GM19035 (cell line): ENCODE measurements around the gene SVEP1.
A peak's percentile ranks its signal among the peaks of the same experiment; 100 is the strongest.
"Not testable (repeated sequence)": the region's sequence is repeated elsewhere in the genome, so short reads cannot be mapped to it uniquely, and the experiment has no call there.

Source experiments
- ATAC-seq: cut with Tn5 transposase; IDR thresholded peaks from one replicate; pipeline ENCODE4 v1.9.1; 2021; ENCODE audit not compliant: unreplicated experiment

The SVEP1 gene

DNA sequence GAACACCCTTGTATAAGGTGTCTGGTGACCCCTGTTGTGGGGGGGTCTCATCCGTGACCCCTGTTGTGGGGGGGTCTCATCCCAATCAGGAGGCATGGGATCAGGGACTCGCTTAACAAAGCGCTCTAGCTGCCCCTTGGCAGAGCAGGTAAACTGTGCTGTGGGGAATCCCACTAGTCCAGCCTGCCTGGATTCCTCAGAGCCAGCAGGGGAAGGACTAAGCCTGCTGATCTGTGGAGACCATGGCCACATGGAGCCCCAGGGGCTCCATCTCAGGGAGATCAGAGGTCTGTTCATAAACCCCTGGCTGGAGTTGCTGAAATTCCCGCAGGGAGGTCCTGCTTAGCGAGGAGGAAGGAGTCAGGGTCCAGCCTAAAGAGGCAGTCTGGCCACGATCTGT is 196.1 kb downstream of the SVEP1 start:
- ATAC-seq: no peak

DNA sequence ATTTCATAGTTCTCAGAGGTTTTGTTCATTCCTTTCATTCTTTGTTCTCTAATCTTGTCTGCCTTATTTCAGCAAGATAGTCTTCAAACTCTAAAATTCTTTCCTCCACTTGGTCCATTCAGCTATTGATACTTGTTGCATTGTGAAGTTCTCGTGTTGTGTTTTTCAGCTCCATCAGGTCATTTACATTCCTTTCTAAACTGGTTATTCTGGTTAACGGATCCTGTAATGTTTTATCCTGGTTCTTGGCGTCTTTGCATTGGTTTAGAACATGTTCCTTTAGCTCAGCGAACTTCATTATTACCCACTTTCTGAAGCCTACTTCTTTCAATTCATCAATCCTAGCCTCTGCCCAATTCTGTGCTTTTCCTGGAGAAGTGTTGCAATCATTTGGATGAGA is 196.8 kb downstream of the SVEP1 start:
- ATAC-seq: no peak

DNA sequence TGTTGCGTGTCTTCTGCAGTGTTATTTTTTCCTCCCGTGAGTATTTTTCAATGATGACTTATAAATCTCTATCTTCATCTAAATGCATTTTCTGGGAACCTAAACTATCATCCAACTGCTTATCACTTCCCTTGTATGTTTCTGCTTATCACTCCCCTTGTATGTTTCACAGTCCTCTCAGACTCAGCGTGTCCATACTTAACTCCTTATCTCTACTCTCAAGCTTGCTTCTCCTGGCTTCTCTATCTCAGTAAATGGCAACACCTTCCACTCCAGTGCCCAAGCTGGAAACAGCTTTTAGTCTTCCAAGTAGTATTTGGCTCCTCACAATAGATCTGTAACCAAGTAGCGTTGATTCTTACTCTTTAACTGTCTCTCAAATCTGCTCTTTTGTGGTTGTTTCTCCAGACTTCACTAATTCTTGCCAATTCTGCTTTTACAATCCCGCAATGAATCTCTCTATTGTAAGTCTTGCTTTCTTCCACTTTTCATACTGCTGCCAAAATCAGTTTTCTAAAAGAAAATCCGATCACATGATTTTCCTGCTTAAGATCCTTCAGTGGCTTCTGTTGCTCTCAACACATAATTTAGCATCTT is 208.0 kb downstream of the SVEP1 start:
- ATAC-seq: no peak

DNA sequence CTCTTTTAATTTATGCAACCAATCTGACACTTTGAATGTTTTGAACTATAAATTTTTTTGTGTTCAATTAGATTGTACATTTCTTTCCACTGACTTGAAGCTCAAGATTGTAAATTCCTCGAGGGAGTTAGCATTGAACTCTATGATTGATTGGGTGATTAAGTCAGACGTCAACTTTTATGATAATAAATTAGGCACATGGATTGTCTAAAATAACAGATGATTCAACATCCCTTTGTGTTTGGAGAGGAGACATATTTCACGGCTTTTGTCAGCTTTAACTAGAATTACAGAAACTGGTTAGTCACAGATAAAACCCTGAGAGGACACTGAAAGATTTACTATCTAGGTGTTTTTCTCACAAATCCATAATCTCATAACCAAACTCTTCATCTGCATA is 209.2 kb downstream of the SVEP1 start:
- ATAC-seq: no peak

DNA sequence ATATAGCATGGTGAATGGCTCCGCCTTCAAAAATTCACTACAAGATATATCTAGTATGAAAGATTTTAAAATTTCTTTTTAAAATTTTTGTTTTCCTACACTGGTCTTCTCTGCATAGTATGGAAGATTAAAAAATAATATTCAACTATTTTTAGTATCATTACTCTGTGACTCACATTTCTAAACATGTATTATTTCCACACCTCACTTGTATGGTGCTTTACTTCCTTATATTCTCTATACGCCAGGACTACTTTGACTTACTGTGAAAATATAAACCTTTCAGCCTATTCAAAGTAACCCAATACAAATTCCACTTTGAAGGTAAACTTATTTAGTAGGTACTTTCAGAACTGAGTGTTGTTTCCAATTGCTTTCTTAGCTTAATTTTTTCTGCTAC is 215.1 kb downstream of the SVEP1 start:
- no peak for ATAC-seq

DNA sequence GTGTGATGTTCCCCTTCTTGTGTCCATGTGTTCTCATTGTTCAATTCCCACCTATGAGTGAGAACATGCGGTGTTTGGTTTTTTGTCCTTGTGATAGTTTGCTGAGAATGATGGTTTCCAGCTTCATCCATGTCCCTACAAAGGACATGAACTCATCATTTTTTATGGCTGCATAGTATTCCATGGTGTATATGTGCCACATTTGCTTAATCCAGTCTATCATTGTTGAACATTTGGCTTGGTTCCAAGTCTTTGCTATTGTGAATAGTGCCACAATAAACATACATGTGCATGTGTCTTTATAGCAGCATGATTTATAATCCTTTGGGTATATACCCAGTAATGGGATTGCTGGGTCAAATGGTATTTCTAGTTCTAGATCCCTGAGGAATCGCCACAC is 220.5 kb downstream of the SVEP1 start:
- ATAC-seq: not testable (repeated sequence)

DNA sequence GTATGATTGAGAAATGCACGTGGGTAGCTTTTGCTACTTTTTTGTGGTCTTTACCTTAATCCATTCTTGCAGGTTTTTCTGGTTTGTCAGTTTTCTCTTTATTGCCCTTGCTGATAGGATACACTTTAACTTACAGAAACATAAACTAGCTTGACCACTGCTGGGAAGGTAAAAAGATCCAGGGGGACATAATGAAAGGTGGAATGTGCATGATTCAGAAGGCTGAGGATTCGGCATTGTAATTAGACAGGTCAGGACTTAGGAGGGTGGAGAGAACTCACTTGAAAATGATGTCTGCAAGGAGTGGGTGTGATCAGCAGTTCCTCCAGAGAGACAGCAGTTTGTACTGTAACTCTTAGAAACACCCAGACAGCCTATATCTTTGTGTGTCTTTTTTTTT is 222.0 kb downstream of the SVEP1 start:
- ATAC-seq: no peak

DNA sequence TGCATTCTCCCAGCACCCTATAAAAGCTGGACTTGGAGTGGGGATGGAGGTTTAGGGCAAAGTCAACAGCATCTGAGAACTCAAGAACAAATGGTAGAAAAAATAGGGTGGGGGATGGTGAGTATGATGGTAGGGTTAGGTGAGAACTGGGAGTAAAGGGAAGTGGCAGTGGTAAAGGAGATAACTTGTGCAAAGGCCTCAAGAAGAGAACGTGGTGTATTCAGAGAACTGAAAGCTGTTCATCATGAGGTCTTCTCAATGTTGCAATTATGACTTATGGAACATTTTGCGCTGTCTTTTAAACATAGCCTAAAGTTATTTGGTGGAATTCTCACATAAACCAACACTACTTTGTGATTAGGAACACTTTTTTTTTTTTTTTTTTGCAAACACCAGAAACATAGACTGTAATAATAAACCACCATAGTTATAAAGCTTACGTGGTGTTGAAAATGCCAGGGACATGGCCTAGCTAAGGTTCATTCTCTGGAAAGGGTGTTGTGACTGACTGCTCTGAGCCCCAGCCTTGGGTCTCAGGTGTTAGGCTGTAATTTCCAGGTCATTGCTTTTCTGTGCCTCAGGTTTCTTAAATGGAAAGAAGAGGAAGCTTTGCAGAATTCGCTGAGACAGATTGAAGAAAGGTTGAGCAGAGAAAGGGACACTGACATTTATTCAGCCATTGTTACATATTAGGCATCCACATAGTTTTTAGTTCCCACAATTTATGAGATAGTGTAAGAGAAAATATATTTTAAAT is 222.7 kb downstream of the SVEP1 start:
- ATAC-seq: no peak

DNA sequence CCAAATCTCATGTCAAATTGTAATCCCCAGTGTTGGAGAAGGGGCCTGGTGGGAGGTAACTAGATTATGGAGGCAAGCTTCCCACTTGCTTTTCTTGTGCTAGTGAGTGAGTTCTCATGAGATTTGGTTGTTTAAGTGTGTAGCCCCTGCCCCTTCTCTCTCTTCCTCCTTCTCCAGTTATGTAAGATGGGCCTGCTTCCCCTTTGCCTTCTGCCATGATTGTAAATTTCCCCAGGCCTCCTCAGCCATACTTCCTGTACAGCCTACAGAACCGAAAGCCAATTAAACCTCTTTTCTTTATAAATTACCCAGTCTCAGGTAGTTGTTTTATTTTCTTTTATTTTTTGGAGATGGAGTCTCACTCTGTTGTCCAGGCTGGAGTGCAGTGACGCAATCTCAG is 223.6 kb downstream of the SVEP1 start:
- no peak for ATAC-seq

DNA sequence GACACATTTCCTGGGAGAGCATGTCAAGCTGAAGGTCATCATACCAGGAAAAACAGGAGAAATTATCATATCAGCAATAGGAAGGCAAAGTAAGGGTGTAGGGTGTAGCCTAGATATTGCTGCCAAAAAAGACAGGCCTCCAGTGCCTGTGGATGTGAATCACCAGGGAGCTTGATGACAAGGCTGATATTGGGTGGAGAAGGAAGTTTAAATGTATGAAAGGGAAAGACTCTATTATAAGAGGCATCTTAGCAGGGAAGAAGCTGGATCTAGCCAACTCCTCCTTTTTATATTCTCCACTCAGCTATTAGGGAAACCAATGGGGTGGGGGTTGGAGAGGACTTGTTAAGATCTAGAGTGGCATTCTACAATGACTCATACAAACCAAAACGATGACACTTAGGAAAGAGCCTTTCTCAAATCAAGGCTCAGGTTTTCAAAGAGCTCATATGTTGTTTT is 228.5 kb downstream of the SVEP1 start:
- no peak for ATAC-seq

DNA sequence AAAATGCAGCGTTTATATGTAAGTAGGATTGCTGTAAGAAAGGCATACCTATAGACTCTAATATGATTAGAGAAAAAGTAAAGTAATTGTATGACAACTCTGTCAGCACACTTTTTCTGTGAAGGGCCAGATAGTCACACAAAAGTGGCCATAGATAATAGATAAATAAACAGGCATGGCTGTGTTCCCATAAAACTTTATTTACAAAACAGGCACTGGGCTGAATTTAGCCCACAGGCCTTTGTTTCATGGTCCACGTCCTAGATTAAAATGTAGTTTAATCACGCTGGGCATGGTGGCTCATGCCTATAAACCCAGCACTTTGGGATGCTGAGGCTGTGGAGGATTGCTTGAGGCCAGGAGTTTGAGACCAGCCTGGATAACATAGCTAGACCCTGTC is 233.2 kb downstream of the SVEP1 start:
- ATAC-seq: no peak

DNA sequence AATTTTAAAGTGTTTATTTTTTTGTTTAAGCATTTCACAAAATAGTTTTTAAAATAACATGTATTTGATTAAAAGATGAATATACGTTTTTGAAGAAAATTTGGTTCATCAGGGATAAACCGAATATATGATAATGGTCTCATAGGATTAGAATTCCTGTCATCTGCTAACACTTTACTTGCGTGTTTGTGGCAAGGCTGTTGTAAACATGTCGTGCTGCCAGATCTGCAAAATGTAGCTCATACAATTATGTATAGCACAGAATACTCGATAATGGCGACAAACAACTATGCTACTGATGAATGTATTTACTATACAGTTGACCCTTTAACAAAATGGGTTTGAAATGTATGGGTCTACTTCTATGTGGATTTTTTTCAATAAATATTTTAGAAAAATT is 234.7 kb downstream of the SVEP1 start:
- ATAC-seq: no peak

DNA sequence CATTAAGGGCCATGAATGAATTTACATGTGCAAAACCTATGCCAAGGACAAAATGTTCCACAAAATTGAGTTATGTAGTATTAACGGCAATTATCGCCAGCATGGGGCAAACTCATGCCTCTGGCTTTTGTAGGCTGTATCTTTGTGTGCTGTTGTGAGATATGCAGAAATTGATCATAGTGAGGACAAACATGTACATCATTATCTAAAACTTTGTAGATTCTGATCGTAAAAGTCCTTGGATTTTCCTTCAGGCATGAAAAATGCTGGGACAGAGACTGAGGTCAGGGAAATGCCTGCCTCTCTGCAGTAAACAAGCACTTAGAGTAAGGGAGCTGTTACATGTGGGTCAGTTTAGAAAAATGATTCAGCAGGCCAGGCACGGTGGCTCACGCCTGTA is 236.0 kb downstream of the SVEP1 start:
- no peak for ATAC-seq

DNA sequence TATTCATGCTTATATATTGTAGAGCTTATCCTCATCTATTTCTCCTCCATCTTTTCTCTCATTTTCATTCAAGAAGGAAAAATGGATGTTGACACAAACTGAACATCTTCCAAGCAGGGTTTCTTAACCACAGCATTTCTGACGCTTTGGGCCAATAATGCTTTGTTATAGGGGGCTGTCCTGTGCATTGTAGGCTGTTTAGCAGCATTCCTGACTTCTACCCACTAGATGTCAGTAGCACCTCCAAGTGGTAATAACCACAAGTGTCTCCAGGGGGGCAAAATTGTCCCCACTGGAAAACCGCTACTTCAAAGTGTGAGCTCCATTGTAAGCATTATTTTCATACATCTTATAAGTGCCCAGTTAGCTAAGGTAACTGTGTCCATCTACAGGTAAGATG is 239.2 kb downstream of the SVEP1 start:
- ATAC-seq: no peak

DNA sequence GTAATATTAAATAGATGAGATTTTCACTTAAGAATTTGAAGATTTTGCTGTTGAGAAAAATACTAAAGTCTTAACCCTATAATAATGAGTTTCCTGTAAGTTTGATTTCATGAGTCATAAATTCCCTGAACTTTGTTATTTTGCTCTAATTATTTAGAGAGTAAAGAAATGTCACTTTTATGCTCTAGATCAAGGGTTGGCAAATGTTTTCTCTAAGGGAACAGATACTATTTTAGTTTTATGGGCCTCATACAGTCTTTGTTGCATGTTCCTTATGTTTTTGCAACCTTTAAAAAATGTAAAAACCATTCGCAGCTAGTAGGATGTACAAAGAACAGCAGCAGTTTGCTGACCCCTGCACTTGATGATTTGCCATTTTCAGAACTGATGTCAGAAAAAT is 241.4 kb downstream of the SVEP1 start:
- no peak for ATAC-seq

DNA sequence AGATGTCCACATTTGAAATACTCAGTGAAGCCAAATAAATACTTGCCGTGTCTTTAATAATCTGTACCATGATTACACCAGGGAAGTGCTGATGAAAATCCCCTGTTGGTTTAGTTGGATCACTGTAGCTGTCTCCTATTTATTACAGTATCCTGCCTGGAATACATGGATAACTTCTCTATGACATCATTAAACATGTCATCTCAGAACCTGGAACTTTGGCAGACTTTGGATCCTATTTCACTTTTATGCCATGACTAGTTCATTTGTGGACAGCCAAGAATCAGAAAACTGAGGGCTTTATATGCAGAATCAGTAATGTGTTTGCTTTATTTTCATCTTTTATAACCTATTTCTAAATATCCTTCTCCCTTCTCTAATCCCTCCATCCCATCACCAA is 241.8 kb downstream of the SVEP1 start, which contains the start of gene TXNDC8:
Gene TXNDC8, minus strand, starts transcription at position 137 of the 400 bp plus-strand sequence.
- ATAC-seq: no peak

DNA sequence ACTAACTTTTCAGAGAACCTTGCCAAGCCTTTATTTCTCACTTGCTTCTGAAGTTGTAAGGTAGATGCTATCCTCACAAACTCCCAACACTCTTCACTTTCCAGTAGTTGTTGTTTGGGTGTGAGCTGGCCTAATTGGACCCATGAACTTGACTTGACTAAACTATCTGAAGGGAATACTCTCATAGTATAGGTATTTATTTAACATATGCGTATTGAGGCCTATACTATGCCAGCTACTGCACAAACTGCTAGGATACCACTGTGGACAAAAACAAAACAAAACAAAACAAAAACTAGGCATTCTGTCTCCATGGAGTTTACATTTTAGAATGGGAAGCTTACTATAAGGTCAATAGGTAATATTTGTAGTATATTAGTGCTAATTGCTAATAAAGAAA is 243.2 kb downstream of the SVEP1 start:
- ATAC-seq: no peak

DNA sequence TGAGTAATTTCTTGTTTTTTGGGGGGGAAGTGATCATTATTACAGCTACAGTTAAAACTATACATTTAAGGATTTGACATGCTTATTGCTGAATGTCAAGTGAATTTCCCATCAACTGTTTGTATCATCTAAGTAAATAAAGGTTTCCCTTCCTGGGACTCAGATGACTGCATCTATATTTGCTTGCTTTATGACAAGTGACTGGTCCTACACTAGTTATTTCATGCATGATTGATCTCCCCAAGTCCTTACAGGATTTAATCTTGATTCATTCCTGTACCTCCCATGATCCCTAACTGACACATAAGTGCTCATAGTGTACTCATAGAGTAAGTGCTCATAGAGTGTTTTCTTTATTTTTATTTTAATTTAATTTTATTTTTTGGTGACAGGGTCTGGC is 244.7 kb downstream of the SVEP1 start:
- no peak for ATAC-seq

DNA sequence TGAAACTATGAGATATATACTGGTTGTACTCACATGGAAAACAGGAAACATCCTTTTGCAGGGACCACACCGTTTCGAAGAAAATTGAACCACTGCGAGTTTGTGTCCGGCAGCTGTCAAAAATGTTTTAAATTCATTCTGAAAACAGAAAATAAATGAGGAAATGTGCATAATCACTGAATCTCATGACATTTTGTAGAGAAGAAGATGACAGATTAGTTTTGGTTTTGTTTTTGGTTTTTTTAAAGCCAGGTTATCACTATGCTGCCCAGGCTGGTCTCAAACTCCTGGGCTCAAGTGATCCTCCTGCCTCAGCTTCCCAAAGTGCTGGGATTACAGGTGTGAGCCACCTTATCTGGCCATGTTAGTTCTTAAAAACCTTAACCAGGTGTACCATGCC is 245.4 kb downstream of the SVEP1 start:
- peak; percentile 76 for ATAC-seq

DNA sequence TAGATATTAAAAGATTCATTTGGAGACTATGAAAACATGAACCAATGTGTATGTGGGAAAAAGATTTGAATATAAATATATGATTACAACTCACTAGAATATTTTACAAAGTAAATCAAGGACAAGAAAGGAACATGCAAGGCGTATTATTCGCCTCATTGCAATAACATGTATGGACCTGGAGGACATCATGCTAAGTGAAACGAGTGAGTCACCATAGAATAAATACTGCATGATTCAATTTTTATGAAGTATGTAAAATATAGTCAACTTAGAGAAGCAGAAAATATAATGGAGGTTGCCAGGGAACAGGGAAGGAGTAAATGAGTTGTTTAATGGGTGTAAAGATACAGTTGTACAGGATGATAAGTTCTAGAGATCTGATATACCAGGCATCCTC is 246.8 kb downstream of the SVEP1 start:
- ATAC-seq: no peak

DNA sequence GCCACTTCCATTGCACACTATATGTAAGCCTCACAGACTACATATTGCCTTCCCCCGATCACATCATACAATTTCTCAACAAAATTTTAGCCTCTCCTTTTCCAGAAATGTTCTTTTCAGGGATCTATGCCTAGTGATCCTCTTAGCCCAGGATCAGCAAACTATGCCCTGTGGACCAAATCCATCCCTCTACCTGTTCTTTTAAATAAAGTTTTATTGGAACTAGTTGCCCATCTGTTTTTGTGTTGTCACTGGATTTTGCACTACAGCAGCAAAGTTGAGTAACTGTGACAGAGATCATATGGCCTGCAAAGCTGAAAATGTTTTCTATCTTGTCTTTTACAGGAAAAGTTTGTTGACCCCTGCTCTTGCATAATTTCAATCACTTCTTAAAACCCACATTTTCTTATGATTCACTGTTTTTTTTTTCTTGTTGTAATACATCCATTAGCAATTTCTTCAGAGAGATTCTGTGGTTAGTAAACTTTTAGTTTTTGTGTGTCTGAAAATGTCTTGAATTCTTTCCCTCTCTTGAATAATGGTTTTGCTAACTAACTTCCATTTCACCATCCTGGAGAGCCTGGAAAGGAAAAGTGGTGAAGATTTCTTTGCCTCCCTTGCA is 248.9 kb downstream of the SVEP1 start:
- no peak for ATAC-seq

DNA sequence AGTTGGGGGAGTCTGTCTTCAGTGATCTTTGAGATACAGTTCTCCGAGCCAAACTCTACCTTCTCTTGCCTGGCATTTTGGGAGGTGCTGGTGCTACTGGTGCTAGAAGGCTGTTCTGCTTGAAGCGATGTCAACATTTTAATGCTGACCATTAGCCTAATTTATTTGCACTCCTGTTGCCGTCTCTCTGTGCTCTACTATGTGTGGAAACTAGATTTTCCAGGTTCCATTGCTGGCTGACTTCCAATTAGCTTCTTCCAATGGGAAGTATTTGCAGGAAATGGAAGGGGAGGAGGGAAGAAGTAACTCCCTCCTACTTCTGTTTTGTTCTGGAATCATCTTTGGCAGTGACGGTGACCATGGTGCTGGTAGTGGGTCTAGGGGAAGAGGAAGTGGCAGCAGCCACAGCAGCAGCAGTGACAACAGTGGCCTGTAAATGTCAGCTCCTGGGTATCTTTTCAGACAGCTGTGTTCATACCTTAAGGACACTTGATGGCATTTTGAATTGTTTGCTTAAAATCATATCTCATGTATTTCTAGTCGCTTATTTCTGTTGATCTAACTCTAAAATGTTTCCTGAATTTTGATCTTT is 249.8 kb downstream of the SVEP1 start:
- no peak for ATAC-seq
